ENCODE data around the gene GEN1. TPM values are rescaled to one million over a fixed set of nuclear protein-coding genes. Genes with fewer than 3 reads are reported as not detected.
A peak's percentile ranks its signal among the peaks of the same experiment; 100 is the strongest.

GEN1 gene
- 10 to 100 TPM in 3 of 5 donors, 1 to 10 TPM in 1, under 1 TPM in 1; 0.58 to 65.2 (median 10.3) TPM for total RNA-seq
- 1 to 10 TPM in 2 of 3 donors, under 1 TPM in 1; 0.81 to 7.3 (median 1.4) TPM for polyA plus RNA-seq
- long read RNA-seq, donor 1, result 0 reads
- long read RNA-seq, donor 2, full-length matches to known transcripts, result 5 of 5 reads
- long read RNA-seq, donor 2, partial matches to known transcripts, result 0 of 5 reads
- long read RNA-seq, donor 2, other reads (novel, unspliced or antisense), result 0 of 5 reads
- long read RNA-seq, donor 3, partial matches to known transcripts, result 0 of 3 reads
- long read RNA-seq, donor 3, other reads (novel, unspliced or antisense), result 0 of 3 reads
- long read RNA-seq, donor 4, result 0 reads
- long read RNA-seq, donor 5, partial matches to known transcripts, result 0 of 1 reads
- long read RNA-seq, donor 5, other reads (novel, unspliced or antisense), result 0 of 1 reads
- long read RNA-seq, donor 6, result 0 reads
- long read RNA-seq, donor 7, partial matches to known transcripts, result 0 of 1 reads
- long read RNA-seq, donor 7, other reads (novel, unspliced or antisense), result 0 of 1 reads
- long read RNA-seq, donor 8, partial matches to known transcripts, result 0 of 3 reads
- long read RNA-seq, donor 8, other reads (novel, unspliced or antisense), result 0 of 3 reads
- long read RNA-seq, donor 9, partial matches to known transcripts, result 0 of 1 reads
- long read RNA-seq, donor 9, other reads (novel, unspliced or antisense), result 0 of 1 reads
- long read RNA-seq, donor 10, result 0 reads

- H3K4me3 ChIP-seq, result peak within 1 kb of the TSS; percentile 87 to 98 (median 92)
- H3K4me1 ChIP-seq, result peaks cover 4 to 43% (median 22%) of the 10 kb centered on the region in 4 donors
- intact Hi-C loops (cut with DNase I; ENCODE audit: low total_unique reads), result no loop called here
- H3K9me3 ChIP-seq, result no peaks in the 10 kb centered on the region
- no peak for TF ChIP-seq EP300 (IDR thresholded peaks at IDR 0.05)
- TF ChIP-seq POLR2AphosphoS5 (IDR thresholded peaks at IDR 0.05), result peak in 2 of 3 donors; percentile 1 to 53
- H3K27ac ChIP-seq, result peak within 1 kb of the TSS; percentile 95 to 99 (median 97)
- WGBS, 5 donors, result 0 to 1% (median 0%) methylated on average over 44 to 76 of the region's 76 CpGs
- H3K27me3 ChIP-seq, result no peaks in the 10 kb centered on the region
- peak; percentile 92 to 97 for DNase-seq
- H3K36me3 ChIP-seq, result no peaks in the 10 kb centered on the region
These were observed at the start of gene GEN1, which contains the start of gene SMC6 for GRCh38 chr2:17753803-17754663. TSS of gene GEN1 (plus strand) at chr2:17754138. CDS start at chr2:17759944, 5,806 bp downstream. TSS of gene SMC6 (minus strand) at chr2:17753810. CDS start at chr2:17745946, 7,864 bp downstream.

- no peak overlapping the region for H3K4me3 ChIP-seq
- intact Hi-C loops (cut with DNase I; ENCODE audit: low total_unique reads), result no loop called here
- no peak overlapping the region for H3K27ac ChIP-seq
- no peaks in the 10 kb centered on the region for H3K27me3 ChIP-seq
- H3K4me1 ChIP-seq, result no peaks in the 10 kb centered on the region
- 83 to 93% (median 87%) methylated on average over 4 of the region's 4 CpGs for WGBS, 5 donors
- TF ChIP-seq POLR2AphosphoS5 (IDR thresholded peaks at IDR 0.05) (no peak), CTCF (IDR thresholded peaks at IDR 0.05) (no peak), POLR2A (IDR thresholded peaks at IDR 0.05) (no peak), EP300 (IDR thresholded peaks at IDR 0.05) (no peak)
- DNase-seq, result no peak
- H3K36me3 ChIP-seq, result peaks cover 0 to 93% (median 83%) of the 10 kb centered on the region in 4 donors
- no peaks in the 10 kb centered on the region for H3K9me3 ChIP-seq
These were observed 47.1 kb upstream of the GEN1 start for GRCh38 chr2:17706845-17707244.

DNA sequence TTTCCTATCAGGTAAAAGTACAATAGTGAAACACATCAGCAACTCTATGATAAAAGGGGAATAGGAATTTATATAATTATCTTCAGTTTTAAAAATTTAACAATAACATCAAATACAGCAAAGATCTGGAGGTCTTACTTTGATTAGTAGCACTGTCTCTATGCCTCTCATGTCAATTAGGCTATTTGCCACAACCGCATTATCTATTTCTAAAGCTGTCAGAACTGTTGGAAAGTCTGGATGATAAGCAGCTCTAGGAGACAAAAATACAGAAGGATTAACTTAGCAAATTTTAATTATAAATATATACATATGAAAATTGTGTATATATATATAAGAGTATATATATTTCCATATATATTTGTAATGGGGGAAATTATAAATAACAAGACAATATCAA is 45.4 kb upstream of the GEN1 start:
- Histone ChIP-seq H3K27me3 (no peaks in the 10 kb centered on the region), H3K9me3 (no peaks in the 10 kb centered on the region), H3K4me1 (no peaks in the 10 kb centered on the region), H3K27ac (no peak overlapping the region), H3K36me3 (peaks cover 5 to 93% (median 85%) of the 10 kb centered on the region in 4 donors), H3K4me3 (no peak overlapping the region)
- intact Hi-C loops (cut with DNase I; ENCODE audit: low total_unique reads), result no loop called here
- TF ChIP-seq CTCF (IDR thresholded peaks at IDR 0.05) (no peak), POLR2A (IDR thresholded peaks at IDR 0.05) (no peak), POLR2AphosphoS5 (IDR thresholded peaks at IDR 0.05) (no peak), EP300 (IDR thresholded peaks at IDR 0.05) (no peak)
- DNase-seq, result no peak
- WGBS, 5 donors, result 90 to 100% (median 92%) methylated on average over 1 of the region's 1 CpG

DNA sequence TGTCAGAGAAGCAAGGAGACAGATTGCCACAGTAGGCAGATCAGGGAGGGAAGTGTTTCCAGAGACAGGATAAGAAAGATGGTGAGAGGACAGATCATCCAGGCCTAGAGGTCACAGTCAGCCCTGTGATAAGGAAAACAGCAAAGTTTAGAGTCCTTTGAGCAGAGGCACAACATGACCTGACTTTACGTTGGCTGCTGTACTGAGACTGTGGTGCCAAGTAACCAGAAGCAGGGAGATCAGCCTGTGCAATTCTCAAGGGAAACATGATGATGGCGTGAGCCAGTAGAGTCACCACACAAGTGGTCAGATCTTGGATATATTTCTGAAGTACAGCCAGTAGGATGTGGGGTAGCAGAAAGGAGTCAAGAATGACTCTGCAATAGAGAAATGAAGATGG is 44.0 kb upstream of the GEN1 start:
- peaks cover 9 to 93% (median 85%) of the 10 kb centered on the region in 4 donors for H3K36me3 ChIP-seq
- no peaks in the 10 kb centered on the region for H3K9me3 ChIP-seq
- H3K27ac ChIP-seq, result no peak overlapping the region
- no peaks in the 10 kb centered on the region for H3K4me1 ChIP-seq
- H3K4me3 ChIP-seq, result no peak overlapping the region
- H3K27me3 ChIP-seq, result no peaks in the 10 kb centered on the region
- 92 to 97% (median 95%) methylated on average over 2 of the region's 2 CpGs for WGBS, 5 donors
- no peak for DNase-seq
- intact Hi-C loops (cut with DNase I; ENCODE audit: low total_unique reads), result no loop called here
- TF ChIP-seq CTCF (IDR thresholded peaks at IDR 0.05) (no peak), POLR2A (IDR thresholded peaks at IDR 0.05) (no peak), EP300 (IDR thresholded peaks at IDR 0.05) (no peak), POLR2AphosphoS5 (IDR thresholded peaks at IDR 0.05) (no peak)
